ENCODE data around the gene MEGF8. TPM values are rescaled to one million over a fixed set of nuclear protein-coding genes. Genes with fewer than 3 reads are reported as not detected.

The MEGF8 gene
- total and polyA plus RNA-seq, 3 experiments from 2014 or later = 0.41 to 10.6 (median 10.2) TPM

DNA sequence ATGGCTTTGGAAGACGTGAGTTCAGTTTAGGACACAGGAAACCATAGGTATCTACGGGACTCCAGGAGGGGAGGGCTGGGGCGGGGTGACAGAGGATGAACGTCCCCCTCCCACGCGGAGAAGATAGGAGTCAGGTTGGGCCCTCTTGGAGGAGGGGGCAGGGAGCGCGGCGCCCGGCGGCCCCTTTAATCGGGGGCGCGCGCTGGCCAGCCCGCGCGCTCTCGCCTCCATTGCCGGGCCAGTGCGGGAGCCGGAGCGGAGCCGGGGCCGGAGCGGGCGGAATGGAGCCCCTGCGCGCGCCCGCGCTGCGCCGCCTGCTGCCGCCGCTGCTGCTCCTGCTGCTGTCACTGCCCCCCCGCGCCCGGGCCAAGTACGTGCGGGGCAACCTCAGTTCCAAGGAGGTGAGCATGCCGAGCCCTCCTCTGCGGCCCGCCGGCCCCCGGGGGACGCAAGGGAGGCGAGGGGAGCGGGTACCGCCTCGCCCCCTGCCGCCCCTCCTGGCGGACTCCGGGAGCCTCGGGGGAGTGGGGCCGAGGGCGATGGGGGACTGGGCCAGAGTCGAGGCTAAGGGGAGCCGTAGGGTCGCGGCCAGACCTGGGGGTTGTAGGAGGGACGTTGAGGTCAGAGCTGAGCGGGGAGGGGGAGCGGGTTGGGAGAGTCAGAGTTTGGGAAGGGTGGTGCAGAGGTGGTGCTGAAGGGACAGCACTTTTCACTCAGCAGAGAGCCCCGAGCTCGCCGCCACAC is 12.2 kb upstream of the MEGF8 start, which contains the start of gene TMEM145:
TSS of gene TMEM145 (plus strand) at position 214 of the 744 bp plus-strand sequence. CDS start at position 282, 68 bp downstream.
- peaks cover 8% of the 10 kb centered on the region for H3K4me1 ChIP-seq (ENCODE audit: insufficient read depth, low read length)
- ChIA-PET POLR2A (no interaction called here), CTCF (no interaction called here)
- H3K4me1 Mint-ChIP-seq = peaks cover 16 to 24% (median 24%) of the 10 kb centered on the region in 3 donors
- H3K36me3 ChIP-seq (ENCODE audit: insufficient read depth, low read length) = no peaks in the 10 kb centered on the region
- no peaks in the 10 kb centered on the region for H3K9me3 ChIP-seq (ENCODE audit: low read length)
- H3K36me3 Mint-ChIP-seq = no peaks in the 10 kb centered on the region
- no peak within 1 kb of the TSS for H3K27ac ChIP-seq (ENCODE audit: low read depth, low read length)
- DNase-seq = peak in 1 of 5 donors; percentile 19
- no peaks in the 10 kb centered on the region for H3K9me3 Mint-ChIP-seq
- H3K27ac Mint-ChIP-seq = peak within 1 kb of the TSS in 1 of 8 donors; percentile 39
- H3K4me3 ChIP-seq (ENCODE audit: low read length) = peak within 1 kb of the TSS; percentile 19
- H3K27me3 Mint-ChIP-seq = peaks cover 29 to 48% of the 10 kb centered on the region in 2 donors
- H3K4me3 Mint-ChIP-seq = peak within 1 kb of the TSS in 6 of 7 donors; percentile 40 to 76 (median 66)
- H3K27me3 ChIP-seq (ENCODE audit: insufficient read depth, low read length, poor library complexity, severe bottlenecking) = peaks cover 28% of the 10 kb centered on the region

DNA sequence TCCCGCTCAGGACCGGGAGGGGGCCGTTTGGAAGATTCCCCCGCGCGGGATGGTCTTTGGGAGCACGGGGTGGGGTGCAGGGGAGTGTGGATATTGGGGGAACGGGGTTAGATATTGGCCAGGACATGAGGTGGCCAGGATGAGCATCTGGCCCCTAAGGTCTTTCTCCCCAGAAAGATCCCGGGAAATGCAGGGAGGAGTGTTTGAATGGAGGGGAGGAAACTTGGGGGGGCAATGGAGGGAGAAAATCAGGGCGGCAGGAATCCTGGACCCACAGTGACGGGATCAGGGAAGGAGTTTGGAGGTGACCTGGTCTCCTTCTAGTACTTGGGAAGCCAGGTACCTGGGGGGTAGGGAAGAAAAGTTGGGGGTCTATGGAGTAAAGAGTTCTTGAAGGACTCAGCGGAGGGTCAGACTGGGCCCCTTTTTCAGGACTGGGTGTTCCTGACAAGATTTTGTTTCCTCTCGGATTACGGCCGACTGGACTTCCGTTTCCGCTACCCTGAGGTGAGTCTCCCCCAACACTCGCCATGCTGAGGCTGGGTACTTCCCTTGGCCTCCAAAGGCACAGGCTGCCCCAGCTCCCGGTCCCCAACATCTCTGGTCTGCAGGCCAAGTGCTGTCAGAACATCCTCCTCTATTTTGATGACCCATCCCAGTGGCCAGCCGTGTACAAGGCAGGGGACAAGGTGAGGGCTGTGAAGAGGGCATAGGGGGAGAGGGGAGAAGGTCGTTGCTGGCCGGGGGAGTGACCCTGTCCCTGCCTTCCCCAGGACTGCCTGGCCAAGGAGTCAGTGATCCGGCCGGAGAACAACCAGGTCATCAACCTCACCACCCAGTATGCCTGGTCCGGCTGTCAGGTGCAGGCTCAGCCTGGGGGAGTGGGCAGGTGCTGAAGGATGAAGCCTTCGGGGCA is 11.3 kb upstream of the MEGF8 start:
- Mint-ChIP-seq H3K36me3 (no peaks in the 10 kb centered on the region), H3K4me1 (peaks cover 16 to 24% (median 24%) of the 10 kb centered on the region in 3 donors), H3K4me3 (peak overlapping the region in 5 of 7 donors; percentile 52 to 67 (median 66)), H3K27ac (peak overlapping the region in 1 of 8 donors; percentile 39), H3K27me3 (peaks cover 29 to 48% of the 10 kb centered on the region in 2 donors), H3K9me3 (no peaks in the 10 kb centered on the region)
- Histone ChIP-seq H3K27me3 (ENCODE audit: insufficient read depth, low read length, poor library complexity, severe bottlenecking) (peaks cover 28% of the 10 kb centered on the region), H3K9me3 (ENCODE audit: low read length) (no peaks in the 10 kb centered on the region), H3K27ac (ENCODE audit: low read depth, low read length) (no peak overlapping the region), H3K4me3 (ENCODE audit: low read length) (no peak overlapping the region), H3K4me1 (ENCODE audit: insufficient read depth, low read length) (peaks cover 8% of the 10 kb centered on the region), H3K36me3 (ENCODE audit: insufficient read depth, low read length) (no peaks in the 10 kb centered on the region)
- ChIA-PET POLR2A (no interaction called here), CTCF (no interaction called here)
- DNase-seq = no peak

DNA sequence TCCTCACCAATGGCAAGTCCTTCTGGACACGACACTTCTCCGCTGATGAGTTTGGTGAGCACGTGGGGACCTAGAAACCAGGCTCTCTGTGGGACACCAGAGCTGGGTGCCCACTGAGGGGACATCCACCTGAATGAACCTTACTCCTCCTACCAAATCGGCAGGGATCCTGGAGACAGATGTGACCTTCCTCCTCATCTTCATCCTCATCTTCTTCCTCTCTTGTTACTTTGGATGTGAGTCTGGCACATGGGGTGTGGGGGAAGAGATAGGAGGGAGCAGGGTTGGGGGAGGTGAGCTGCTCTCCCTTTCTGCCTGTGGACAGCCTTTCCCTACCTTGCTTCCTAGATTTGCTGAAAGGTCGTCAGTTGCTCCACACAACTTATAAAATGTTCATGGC is 10.4 kb upstream of the MEGF8 start:
- no peaks in the 10 kb centered on the region for H3K36me3 ChIP-seq (ENCODE audit: insufficient read depth, low read length)
- ChIA-PET POLR2A (no interaction called here), CTCF (no interaction called here)
- DNase-seq = no peak
- H3K9me3 Mint-ChIP-seq = no peaks in the 10 kb centered on the region
- no peaks in the 10 kb centered on the region for H3K36me3 Mint-ChIP-seq
- no peaks in the 10 kb centered on the region for H3K9me3 ChIP-seq (ENCODE audit: low read length)
- no peak overlapping the region for H3K27ac Mint-ChIP-seq
- H3K27ac ChIP-seq (ENCODE audit: low read depth, low read length) = no peak overlapping the region
- peaks cover 28% of the 10 kb centered on the region for H3K27me3 ChIP-seq (ENCODE audit: insufficient read depth, low read length, poor library complexity, severe bottlenecking)
- H3K4me1 Mint-ChIP-seq = peaks cover 16 to 24% (median 24%) of the 10 kb centered on the region in 3 donors
- H3K4me1 ChIP-seq (ENCODE audit: insufficient read depth, low read length) = peaks cover 8% of the 10 kb centered on the region
- peak overlapping the region in 1 of 7 donors; percentile 52 for H3K4me3 Mint-ChIP-seq
- H3K4me3 ChIP-seq (ENCODE audit: low read length) = no peak overlapping the region
- peaks cover 29 to 48% of the 10 kb centered on the region in 2 donors for H3K27me3 Mint-ChIP-seq

DNA sequence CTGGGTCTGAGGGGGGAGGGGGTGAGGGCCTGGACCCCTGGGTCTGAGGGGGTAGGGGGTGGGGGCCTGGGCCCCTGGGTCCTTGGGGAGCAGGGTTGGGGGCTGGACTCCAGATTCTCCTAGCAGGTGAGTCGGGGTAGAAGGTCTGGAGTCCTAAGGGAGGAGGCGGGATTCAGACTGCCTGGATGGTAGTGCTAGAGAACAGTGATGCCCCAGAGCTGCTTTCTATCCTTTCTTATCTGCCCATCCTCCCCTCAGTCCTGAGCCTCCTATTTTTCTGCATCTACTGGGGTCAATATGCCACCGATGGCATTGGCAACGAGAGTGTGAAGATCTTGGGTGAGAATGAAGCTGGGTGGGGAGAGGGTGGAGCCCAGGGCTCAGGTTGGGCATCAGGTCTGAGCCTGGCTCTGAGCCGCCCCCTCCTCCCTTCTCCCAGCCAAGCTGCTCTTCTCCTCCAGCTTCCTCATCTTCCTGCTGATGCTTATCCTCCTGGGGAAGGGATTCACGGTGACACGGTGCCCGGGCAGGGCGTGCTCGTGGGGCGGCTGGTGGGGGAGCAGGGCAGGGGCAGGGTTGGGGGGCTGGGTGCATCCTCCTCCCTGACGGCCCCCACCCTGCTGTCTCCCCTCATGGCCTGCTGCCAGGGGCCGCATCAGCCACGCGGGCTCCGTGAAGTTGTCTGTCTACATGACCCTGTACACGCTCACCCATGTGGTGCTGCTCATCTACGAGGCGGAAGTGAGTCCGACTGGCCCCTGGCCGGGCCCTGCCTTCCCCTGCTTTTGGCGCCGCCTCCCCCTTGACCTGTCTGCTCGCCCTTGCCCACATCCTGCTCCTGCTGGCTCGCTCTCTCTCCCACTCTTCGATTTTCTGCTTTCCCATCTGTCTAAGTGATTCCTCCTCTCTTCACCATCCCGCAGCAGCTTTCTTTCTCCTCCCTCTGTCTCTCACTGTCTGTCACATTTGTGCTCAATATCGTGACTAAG is 8.9 kb upstream of the MEGF8 start:
- ChIA-PET POLR2A (no interaction called here), CTCF (no interaction called here)
- Histone ChIP-seq H3K27me3 (ENCODE audit: insufficient read depth, low read length, poor library complexity, severe bottlenecking) (peaks cover 25% of the 10 kb centered on the region), H3K27ac (ENCODE audit: low read depth, low read length) (no peak overlapping the region), H3K36me3 (ENCODE audit: insufficient read depth, low read length) (no peaks in the 10 kb centered on the region), H3K9me3 (ENCODE audit: low read length) (no peaks in the 10 kb centered on the region), H3K4me1 (ENCODE audit: insufficient read depth, low read length) (peaks cover 8% of the 10 kb centered on the region), H3K4me3 (ENCODE audit: low read length) (no peak overlapping the region)
- Mint-ChIP-seq H3K4me1 (peaks cover 16 to 24% (median 24%) of the 10 kb centered on the region in 3 donors), H3K27me3 (peaks cover 25 to 40% of the 10 kb centered on the region in 2 donors), H3K9me3 (no peaks in the 10 kb centered on the region), H3K27ac (peak overlapping the region in 2 of 8 donors; percentile 51 to 77), H3K36me3 (no peaks in the 10 kb centered on the region), H3K4me3 (peak overlapping the region in 3 of 7 donors; percentile 1 to 51 (median 13))
- no peak for DNase-seq

DNA sequence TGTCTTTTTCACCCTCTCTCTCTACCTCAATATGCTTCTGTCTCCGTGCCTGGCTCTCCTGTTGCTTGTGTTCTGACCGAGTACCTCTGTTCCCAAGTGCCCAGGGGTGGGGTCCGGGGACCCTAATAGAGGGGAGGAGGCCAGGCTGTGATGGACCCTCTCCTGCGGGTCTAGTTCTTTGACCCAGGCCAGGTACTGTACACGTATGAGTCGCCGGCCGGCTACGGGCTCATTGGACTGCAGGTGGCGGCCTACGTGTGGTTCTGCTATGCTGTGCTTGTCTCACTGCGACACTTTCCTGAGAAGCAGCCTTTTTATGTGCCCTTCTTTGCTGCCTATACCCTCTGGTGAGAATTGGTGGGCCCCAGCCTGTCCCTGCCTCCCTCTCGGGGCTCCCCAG is 7.9 kb upstream of the MEGF8 start:
- H3K27ac Mint-ChIP-seq = no peak overlapping the region
- H3K27ac ChIP-seq (ENCODE audit: low read depth, low read length) = no peak overlapping the region
- no peak overlapping the region for H3K4me3 Mint-ChIP-seq
- H3K36me3 Mint-ChIP-seq = no peaks in the 10 kb centered on the region
- H3K27me3 Mint-ChIP-seq = peaks cover 17 to 30% of the 10 kb centered on the region in 2 donors
- H3K9me3 ChIP-seq (ENCODE audit: low read length) = no peaks in the 10 kb centered on the region
- peaks cover 8% of the 10 kb centered on the region for H3K4me1 ChIP-seq (ENCODE audit: insufficient read depth, low read length)
- DNase-seq = no peak
- ChIA-PET CTCF (no interaction called here), POLR2A (no interaction called here)
- no peaks in the 10 kb centered on the region for H3K9me3 Mint-ChIP-seq
- H3K27me3 ChIP-seq (ENCODE audit: insufficient read depth, low read length, poor library complexity, severe bottlenecking) = peaks cover 15% of the 10 kb centered on the region
- no peak overlapping the region for H3K4me3 ChIP-seq (ENCODE audit: low read length)
- H3K4me1 Mint-ChIP-seq = peaks cover 13 to 18% (median 18%) of the 10 kb centered on the region in 3 donors
- no peaks in the 10 kb centered on the region for H3K36me3 ChIP-seq (ENCODE audit: insufficient read depth, low read length)

DNA sequence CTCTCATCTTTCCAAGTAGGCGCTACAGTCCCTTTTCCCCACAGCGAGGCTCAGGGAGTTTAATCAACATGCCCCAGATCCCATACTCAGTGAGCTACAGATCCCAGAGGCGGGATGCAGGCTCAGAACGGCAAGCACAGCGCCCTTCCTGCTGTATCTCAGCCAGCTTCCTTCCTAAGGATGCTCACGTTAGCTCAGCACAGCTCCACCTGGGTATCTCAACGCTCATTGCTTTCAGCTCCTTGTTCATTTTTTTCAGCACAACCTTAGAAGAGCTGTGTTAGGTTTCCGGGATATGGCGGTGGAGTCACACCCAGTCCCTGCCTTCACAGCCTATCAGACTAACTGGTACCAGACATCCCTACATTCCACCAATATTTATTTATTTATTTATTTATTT is 3.1 kb upstream of the MEGF8 start:
- Mint-ChIP-seq H3K9me3 (no peaks in the 10 kb centered on the region), H3K4me3 (peak overlapping the region in 1 of 7 donors; percentile 29), H3K27me3 (peaks cover 14 to 15% of the 10 kb centered on the region in 2 donors), H3K36me3 (peaks cover 0 to 7% (median 0%) of the 10 kb centered on the region in 3 donors), H3K4me1 (peaks cover 15 to 28% (median 19%) of the 10 kb centered on the region in 3 donors), H3K27ac (no peak overlapping the region)
- H3K4me1 ChIP-seq (ENCODE audit: insufficient read depth, low read length) = peaks cover 21% of the 10 kb centered on the region
- ChIA-PET CTCF (interaction anchor here (1.0 to 2.0 kb wide), 4 partner anchors 13 to 214 kb away, joined by 3 to 10 read pairs (median 4); no protein-coding TSS in a partner anchor), POLR2A (no interaction called here)
- no peak for DNase-seq
- H3K36me3 ChIP-seq (ENCODE audit: insufficient read depth, low read length) = no peaks in the 10 kb centered on the region
- no peak overlapping the region for H3K4me3 ChIP-seq (ENCODE audit: low read length)
- H3K9me3 ChIP-seq (ENCODE audit: low read length) = no peaks in the 10 kb centered on the region
- peaks cover 3% of the 10 kb centered on the region for H3K27me3 ChIP-seq (ENCODE audit: insufficient read depth, low read length, poor library complexity, severe bottlenecking)
- H3K27ac ChIP-seq (ENCODE audit: low read depth, low read length) = no peak overlapping the region

DNA sequence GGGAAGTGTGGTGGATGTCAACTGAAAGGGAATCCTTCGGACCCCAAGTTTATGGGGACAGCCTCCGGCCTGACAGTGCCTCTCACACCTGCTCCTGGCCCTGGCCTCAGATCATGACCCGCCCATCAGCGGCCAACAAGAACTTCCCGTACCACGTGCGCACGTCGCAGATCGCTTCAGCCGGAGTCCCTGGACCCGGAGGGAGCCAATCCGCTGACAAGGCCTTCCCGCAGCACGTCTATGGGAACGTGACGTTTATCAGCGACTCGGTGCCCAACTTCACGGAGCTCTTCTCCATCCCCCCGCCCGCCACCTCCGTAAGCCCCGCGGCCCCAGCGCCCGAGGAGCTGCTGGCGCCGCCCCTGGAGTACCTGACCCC is 2.0 kb upstream of the MEGF8 start:
- Mint-ChIP-seq H3K27me3 (peaks cover 14 to 15% of the 10 kb centered on the region in 2 donors), H3K4me3 (peak overlapping the region; percentile 23 to 65 (median 46)), H3K9me3 (no peaks in the 10 kb centered on the region), H3K27ac (no peak overlapping the region), H3K4me1 (peaks cover 15 to 36% (median 19%) of the 10 kb centered on the region in 3 donors), H3K36me3 (peaks cover 0 to 7% (median 0%) of the 10 kb centered on the region in 3 donors)
- POLR2A ChIA-PET = interaction anchor here (1.3 kb wide), 1 partner anchor 148 kb away, joined by 4 read pairs; no protein-coding TSS in a partner anchor
- Histone ChIP-seq H3K4me3 (ENCODE audit: low read length) (no peak overlapping the region), H3K27me3 (ENCODE audit: insufficient read depth, low read length, poor library complexity, severe bottlenecking) (peaks cover 3% of the 10 kb centered on the region), H3K9me3 (ENCODE audit: low read length) (no peaks in the 10 kb centered on the region), H3K27ac (ENCODE audit: low read depth, low read length) (no peak overlapping the region), H3K4me1 (ENCODE audit: insufficient read depth, low read length) (peaks cover 23% of the 10 kb centered on the region), H3K36me3 (ENCODE audit: insufficient read depth, low read length) (no peaks in the 10 kb centered on the region)
- no peak for DNase-seq
- CTCF ChIA-PET = interaction anchor here (1.6 kb wide), 1 partner anchor 215 kb away, joined by 4 read pairs; no protein-coding TSS in a partner anchor
